ENCODE data around the gene WAPL.
"Not testable (repeated sequence)": the region's sequence is repeated elsewhere in the genome, so short reads cannot be mapped to it uniquely, and the experiment has no call there.

WAPL gene

GRCh38 chr10:86389441-86390193, 132.0 kb downstream of the WAPL start:
- DNase-seq (ENCODE audit: low read depth): peak; percentile 26

- DNase-seq (ENCODE audit: low read depth): not testable (repeated sequence)
Observed at GRCh38 chr10:86389109-86389440, 132.5 kb downstream of the WAPL start.

- no peak for DNase-seq (ENCODE audit: low read depth)
Observed at GRCh38 chr10:86388119-86388704, 133.4 kb downstream of the WAPL start.

- DNase-seq (ENCODE audit: low read depth): no peak
Observed at GRCh38 chr10:86387178-86387794, 134.3 kb downstream of the WAPL start.

- DNase-seq (ENCODE audit: low read depth): no peak
Observed at GRCh38 chr10:86385806-86386205, 135.8 kb downstream of the WAPL start.
